Endothelial cell of umbilical vein (primary cell): ENCODE data around the gene CLN3. TPM values are rescaled to one million over a fixed set of nuclear protein-coding genes. Genes with fewer than 3 reads are reported as not detected.

Experiments
- BruUV-seq: library from RNA; stranded (reverse); fragments of 400-500 nt; replicated peaks from 2 replicates; lab custom pipeline; 2021; lab: Mats Ljungman, UMichigan
- CTCF ChIA-PET: fragments of 300-600, 350-600 bp; sonication (Branson Sonifier 250); formaldehyde crosslinking; loops from one replicate; lab custom pipeline; 2021; ENCODE audit warnings: antibody characterized with exemption, inconsistent platforms; lab: Charles Lee
- POLR2A ChIA-PET: fragments of 300-600, 350-600 bp; sonication (Branson Sonifier 250); formaldehyde crosslinking; loops from one replicate; lab custom pipeline; 2021; ENCODE audit warnings: antibody characterized with exemption, inconsistent platforms; lab: Charles Lee
- DNase-seq: peaks from one replicate; pipeline ENCODE4 v3.0.0-alpha.2; 2011; ENCODE audit warnings: low read depth, low spot score
- FAIRE-seq: peaks from 2 replicates; lab custom pipeline; 2011; peaks lifted over from hg19 to GRCh38; lab: Jason Lieb, UNC
- H2AFZ ChIP-seq: 2 replicates; pipeline ENCODE4 v1.6.0; 2012; ENCODE audit warnings: low read depth, low read length, control low read depth, inconsistent platforms
- H3K27ac ChIP-seq: 2 replicates; pipeline ENCODE4 v1.5.1; 2011; ENCODE audit warnings: low read depth, mild to moderate bottlenecking, control low read depth, low read length, moderate library complexity; ENCODE audit not compliant: insufficient read depth
- H3K27me3 ChIP-seq, 2 experiments: 2 replicates each; pipeline versions ENCODE4 v1.6.0 to v1.6.1; 2011; ENCODE audit warnings: low read length in 2 of 2, mixed read lengths in 1 of 2; ENCODE audit not compliant: control insufficient read depth in 2 of 2, insufficient read depth in 2 of 2
- H3K36me3 ChIP-seq, 2 experiments: 2 replicates in 1 of 2; 3 replicates in 1 of 2; pipeline ENCODE4 v1.5.1; 2011; ENCODE audit warnings: low read length in 2 of 2, mild to moderate bottlenecking in 1 of 2, moderate library complexity in 1 of 2; ENCODE audit not compliant: control insufficient read depth in 2 of 2, insufficient read depth in 2 of 2; ENCODE audit errors: extremely low read depth in 1 of 2
- H3K4me1 ChIP-seq: 3 replicates; pipeline ENCODE4 v1.5.1; 2011; ENCODE audit warnings: mild to moderate bottlenecking, low read length; ENCODE audit not compliant: control insufficient read depth, insufficient read depth; ENCODE audit errors: extremely low read depth
- H3K4me2 ChIP-seq: 2 replicates; pipeline ENCODE4 v1.6.1; 2011; ENCODE audit warnings: low read length, control low read depth, mixed read lengths; ENCODE audit not compliant: insufficient read depth
- H3K4me3 ChIP-seq, 3 experiments: fragments of 200-600 bp in 1 of 3; sonication (generic), shearing (Covaris generic) in 1 of 3; replicated peaks in 1 of 3; 2 replicates each; pipeline ENCODE4 v1.5.1; 2011 to 2016; ENCODE audit warnings: control low read depth in 3 of 3, low read length in 3 of 3, mild to moderate bottlenecking in 2 of 3, inconsistent platforms in 1 of 3, low read depth in 1 of 3, moderate library complexity in 1 of 3; ENCODE audit not compliant: insufficient read depth in 1 of 3
- H3K79me2 ChIP-seq: 2 replicates; pipeline ENCODE4 v1.6.0; 2012; ENCODE audit warnings: low read length, inconsistent platforms; ENCODE audit not compliant: control insufficient read depth, insufficient read depth
- H3K9ac ChIP-seq: replicated peaks from 2 replicates; pipeline ENCODE3; 2011; ENCODE audit warnings: low read length, control low read depth; ENCODE audit not compliant: insufficient read depth; ENCODE audit errors: extremely low read depth
- H3K9me1 ChIP-seq: replicated peaks from 3 replicates; pipeline ENCODE4 v1.6.0; 2011; ENCODE audit warnings: mild to moderate bottlenecking, low read length; ENCODE audit not compliant: control insufficient read depth, insufficient read depth; ENCODE audit errors: extremely low read depth
- H3K9me3 ChIP-seq: replicated peaks from 2 replicates; pipeline ENCODE4 v1.5.1; 2012; ENCODE audit warnings: low read length, inconsistent platforms; ENCODE audit not compliant: control insufficient read depth, insufficient read depth
- H4K20me1 ChIP-seq: replicated peaks from 2 replicates; pipeline ENCODE3; 2011; ENCODE audit warnings: mild to moderate bottlenecking, low read length; ENCODE audit not compliant: control insufficient read depth, insufficient read depth; ENCODE audit errors: extremely low read depth
- CTCF ChIP-seq, 2 donors: IDR thresholded peaks; 1 replicate in 1 of 2; 2 replicates in 1 of 2; pipeline ENCODE4 v1.5.1; 2011; ENCODE audit warnings: low read length in 2 of 2, mild to moderate bottlenecking in 2 of 2, moderate library complexity in 2 of 2, control low read depth in 1 of 2, inconsistent platforms in 1 of 2, low read depth in 1 of 2; ENCODE audit not compliant: insufficient read depth in 1 of 2; ENCODE audit errors: extremely low read depth in 1 of 2
- EZH2 ChIP-seq: IDR thresholded peaks from 2 replicates; pipeline ENCODE4 v1.6.1; 2012; ENCODE audit warnings: borderline replicate concordance, low read depth, mild to moderate bottlenecking, moderate library complexity, low read length, inconsistent platforms; ENCODE audit not compliant: severe bottlenecking
- FOS ChIP-seq: IDR thresholded peaks from 2 replicates; pipeline ENCODE4 v1.6.1; 2011; ENCODE audit warnings: mild to moderate bottlenecking, low read length, moderate library complexity, borderline replicate concordance; ENCODE audit not compliant: insufficient read depth
- GATA2 ChIP-seq: IDR thresholded peaks from 2 replicates; pipeline ENCODE4 v1.7.0; 2011; ENCODE audit warnings: low read depth, mild to moderate bottlenecking, moderate library complexity, mixed read lengths, low read length; ENCODE audit not compliant: insufficient read length, insufficient read depth
- JUN ChIP-seq: IDR thresholded peaks from 2 replicates; pipeline ENCODE4 v1.6.1; 2011; ENCODE audit warnings: borderline replicate concordance, low read depth; ENCODE audit not compliant: insufficient read length, insufficient read depth
- MAX ChIP-seq: IDR thresholded peaks from 2 replicates; pipeline ENCODE4 v1.6.1; 2011; ENCODE audit not compliant: insufficient read depth, insufficient read length
- MYC ChIP-seq: IDR thresholded peaks from one replicate; pipeline ENCODE4 v1.6.1; 2011; ENCODE audit warnings: mild to moderate bottlenecking, low read depth, low read length
- POLR2A ChIP-seq: IDR thresholded peaks from 2 replicates; pipeline ENCODE4 v1.6.1; 2012; ENCODE audit warnings: low read depth, mild to moderate bottlenecking, control low read depth, low read length
- POLR2AphosphoS5 ChIP-seq: IDR thresholded peaks from 2 replicates; pipeline ENCODE4 v1.6.1; 2012; ENCODE audit warnings: low read depth, mild to moderate bottlenecking, control low read depth, low read length, moderate library complexity; ENCODE audit not compliant: insufficient read depth
- dilution Hi-C: fragments of 300-500 bp; cut with MboI; formaldehyde crosslinking; loops from one replicate; pipeline ENCODE4 v1.15.0; 2019; ENCODE audit warnings: low sequenced_read_pairs; ENCODE audit not compliant: extremely low pct_ligation_motif_present
- intact Hi-C: fragments of 100-400 bp; cut with micrococcal nuclease; formaldehyde crosslinking; loops from one replicate; pipeline ENCODE4 v1.10.0; 2022
- polyA plus RNA-seq, 4 experiments: library from polyadenylated mRNA; depleted of rRNA in 3 of 4; stranded (reverse) in 3 of 4; unstranded in 1 of 4; fragments of >200 nt; gene quantifications; 2 replicates each; pipeline versions ENCODE4 v1.2.1 to v1.2.3, GENCODE V29; 2011 to 2012; ENCODE audit warnings: missing spikeins in 1 of 4
- total RNA-seq: library from RNA; stranded (reverse); gene quantifications from 2 replicates; pipeline ENCODE4 v1.2.3, GENCODE V29; 2021

CLN3 gene
- total and polyA plus RNA-seq, 2 donors (not counting 3 experiments of a cell fraction or from before 2014, with no cell fraction given) = 40.2 to 76.1 TPM

GRCh38 chr16:28534542-28535373, 42.9 kb upstream of the CLN3 start:
- Histone ChIP-seq H3K27me3 (peaks cover 0 to 2% of the 10 kb centered on the region in 2 experiments), H3K27ac (no peak overlapping the region), H3K36me3 (no peaks in the 10 kb centered on the region), H3K4me1 (no peaks in the 10 kb centered on the region), H2AFZ (no peak overlapping the region), H3K9ac (no peak overlapping the region), H3K9me3 (no peaks in the 10 kb centered on the region), H3K4me2 (no peak overlapping the region), H4K20me1 (no peaks in the 10 kb centered on the region), H3K9me1 (no peaks in the 10 kb centered on the region), H3K4me3 (no peak overlapping the region), H3K79me2 (no peaks in the 10 kb centered on the region)
- TF ChIP-seq EZH2 = no peak
- TF ChIP-seq CTCF (IDR thresholded peaks at IDR 0.05; ENCODE audit: extremely low read depth in 1 of 2, insufficient read depth in 1 of 2, low read depth in 1 of 2, low read length in 2 of 2) = no peak
- TF ChIP-seq MAX = no peak
- TF ChIP-seq FOS = no peak
- TF ChIP-seq GATA2 = no peak
- no peak for TF ChIP-seq POLR2AphosphoS5
- TF ChIP-seq JUN = no peak
- TF ChIP-seq MYC = no peak
- no peak for TF ChIP-seq POLR2A
- BruUV-seq = no TSS peak
- intact Hi-C loops = no loop called here
- FAIRE-seq (no peak), DNase-seq (no peak)
- CTCF ChIA-PET = no interaction called here
- dilution Hi-C loops = no loop called here
- POLR2A ChIA-PET = no interaction called here
